Measurements from ENCODE around the gene CHRNG.

DNA sequence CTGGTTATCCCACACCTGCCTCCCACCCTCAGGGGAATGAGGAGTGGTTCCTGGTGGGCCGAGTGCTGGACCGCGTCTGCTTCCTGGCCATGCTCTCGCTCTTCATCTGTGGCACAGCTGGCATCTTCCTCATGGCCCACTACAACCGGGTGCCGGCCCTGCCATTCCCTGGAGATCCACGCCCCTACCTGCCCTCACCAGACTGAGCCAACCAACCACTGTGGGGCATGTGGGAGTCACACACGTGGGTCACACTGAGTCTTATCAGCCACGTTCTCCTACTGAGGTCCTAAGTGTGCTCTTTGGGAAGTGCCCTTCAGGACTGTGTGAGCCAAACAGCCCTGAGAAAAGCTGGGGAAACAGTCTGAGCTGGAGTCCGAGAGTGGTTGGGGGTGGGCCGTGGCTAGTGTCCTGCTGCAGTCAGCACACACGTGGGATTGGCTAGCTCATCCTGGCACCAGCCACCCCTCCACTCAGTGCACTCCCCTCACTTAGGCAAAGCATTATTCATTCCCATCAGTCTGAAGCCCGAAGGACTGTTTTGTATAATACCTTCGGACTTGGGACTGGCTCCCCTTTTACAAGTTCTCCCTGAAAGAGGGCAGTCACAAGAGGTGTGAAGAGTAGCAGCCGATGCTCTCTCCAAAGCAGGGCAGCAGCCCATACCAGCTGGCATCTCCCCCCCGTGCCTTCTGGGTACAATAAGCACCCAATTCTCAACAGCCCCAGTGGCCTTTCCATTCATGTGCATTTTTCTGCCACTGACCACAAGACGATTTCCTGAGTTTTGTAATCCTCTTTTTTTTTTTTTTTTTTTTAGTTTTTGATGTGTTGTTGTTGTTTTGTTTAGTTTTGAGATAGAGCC is 6.3 kb downstream of the CHRNG start:
- TF ChIP-seq, protein P1, sequence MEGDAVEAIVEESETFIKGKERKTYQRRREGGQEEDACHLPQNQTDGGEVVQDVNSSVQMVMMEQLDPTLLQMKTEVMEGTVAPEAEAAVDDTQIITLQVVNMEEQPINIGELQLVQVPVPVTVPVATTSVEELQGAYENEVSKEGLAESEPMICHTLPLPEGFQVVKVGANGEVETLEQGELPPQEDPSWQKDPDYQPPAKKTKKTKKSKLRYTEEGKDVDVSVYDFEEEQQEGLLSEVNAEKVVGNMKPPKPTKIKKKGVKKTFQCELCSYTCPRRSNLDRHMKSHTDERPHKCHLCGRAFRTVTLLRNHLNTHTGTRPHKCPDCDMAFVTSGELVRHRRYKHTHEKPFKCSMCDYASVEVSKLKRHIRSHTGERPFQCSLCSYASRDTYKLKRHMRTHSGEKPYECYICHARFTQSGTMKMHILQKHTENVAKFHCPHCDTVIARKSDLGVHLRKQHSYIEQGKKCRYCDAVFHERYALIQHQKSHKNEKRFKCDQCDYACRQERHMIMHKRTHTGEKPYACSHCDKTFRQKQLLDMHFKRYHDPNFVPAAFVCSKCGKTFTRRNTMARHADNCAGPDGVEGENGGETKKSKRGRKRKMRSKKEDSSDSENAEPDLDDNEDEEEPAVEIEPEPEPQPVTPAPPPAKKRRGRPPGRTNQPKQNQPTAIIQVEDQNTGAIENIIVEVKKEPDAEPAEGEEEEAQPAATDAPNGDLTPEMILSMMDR (IDR thresholded peaks at IDR 0.05), result no peak
- no peak for TF ChIP-seq POLR2A (IDR thresholded peaks at IDR 0.05)
